Uterus (tissue), 2 donors: ENCODE results near the gene SOCS1.

Experiments used
- POLR2A ChIP-seq, 2 donors: fragments of 450-650 bp; IDR thresholded peaks; one replicate each; pipeline ENCODE4 v1.6.1; 2016; ENCODE audit warnings: antibody characterized with exemption in 2 of 2, mild to moderate bottlenecking in 1 of 2, moderate library complexity in 1 of 2
- TF ChIP-seq, protein P1 (sequence below), 4 experiments: fragments of 200-600 bp in 2 of 4; fragments of 450-650 bp in 2 of 4; sonication (generic) in 2 of 4; IDR thresholded peaks; one replicate each; pipeline ENCODE4 v1.5.1; 2016 to 2019; ENCODE audit warnings: antibody characterized with exemption in 4 of 4, mild to moderate bottlenecking in 2 of 4, moderate library complexity in 1 of 4

DNA sequence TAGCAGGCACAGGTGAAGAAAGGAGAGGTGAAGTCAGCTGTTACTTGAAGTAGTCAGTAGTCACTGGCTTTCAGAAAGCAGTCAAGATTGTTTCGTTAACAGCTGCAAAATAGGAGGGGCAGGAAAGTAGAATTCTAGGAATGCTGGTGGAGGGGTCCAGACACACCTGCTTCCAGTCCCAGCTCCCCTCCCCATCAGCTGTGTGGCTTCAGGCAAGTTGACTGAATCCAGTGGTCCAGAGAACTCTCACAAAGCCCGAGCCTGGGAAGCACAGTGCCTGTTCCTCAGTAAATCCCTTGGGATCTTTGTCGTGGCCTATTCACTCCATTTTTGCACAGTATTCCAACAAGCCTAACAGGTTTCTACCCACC is 4.6 kb upstream of the SOCS1 start:
- TF ChIP-seq, protein P1, sequence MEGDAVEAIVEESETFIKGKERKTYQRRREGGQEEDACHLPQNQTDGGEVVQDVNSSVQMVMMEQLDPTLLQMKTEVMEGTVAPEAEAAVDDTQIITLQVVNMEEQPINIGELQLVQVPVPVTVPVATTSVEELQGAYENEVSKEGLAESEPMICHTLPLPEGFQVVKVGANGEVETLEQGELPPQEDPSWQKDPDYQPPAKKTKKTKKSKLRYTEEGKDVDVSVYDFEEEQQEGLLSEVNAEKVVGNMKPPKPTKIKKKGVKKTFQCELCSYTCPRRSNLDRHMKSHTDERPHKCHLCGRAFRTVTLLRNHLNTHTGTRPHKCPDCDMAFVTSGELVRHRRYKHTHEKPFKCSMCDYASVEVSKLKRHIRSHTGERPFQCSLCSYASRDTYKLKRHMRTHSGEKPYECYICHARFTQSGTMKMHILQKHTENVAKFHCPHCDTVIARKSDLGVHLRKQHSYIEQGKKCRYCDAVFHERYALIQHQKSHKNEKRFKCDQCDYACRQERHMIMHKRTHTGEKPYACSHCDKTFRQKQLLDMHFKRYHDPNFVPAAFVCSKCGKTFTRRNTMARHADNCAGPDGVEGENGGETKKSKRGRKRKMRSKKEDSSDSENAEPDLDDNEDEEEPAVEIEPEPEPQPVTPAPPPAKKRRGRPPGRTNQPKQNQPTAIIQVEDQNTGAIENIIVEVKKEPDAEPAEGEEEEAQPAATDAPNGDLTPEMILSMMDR (IDR thresholded peaks at IDR 0.05): no peak
- TF ChIP-seq POLR2A (IDR thresholded peaks at IDR 0.05): no peak
